ENCODE data around the gene CYGB. TPM values are rescaled to one million over a fixed set of nuclear protein-coding genes. Genes with fewer than 3 reads are reported as not detected.
A peak's percentile ranks its signal among the peaks of the same experiment; 100 is the strongest.

The CYGB gene
- total and polyA plus RNA-seq, 2 of the 13 experiments (the other 11 are each of a cell fraction or from before 2014, with no cell fraction given), result 18.9 to 27.1 TPM

- TF ChIP-seq, protein P1, sequence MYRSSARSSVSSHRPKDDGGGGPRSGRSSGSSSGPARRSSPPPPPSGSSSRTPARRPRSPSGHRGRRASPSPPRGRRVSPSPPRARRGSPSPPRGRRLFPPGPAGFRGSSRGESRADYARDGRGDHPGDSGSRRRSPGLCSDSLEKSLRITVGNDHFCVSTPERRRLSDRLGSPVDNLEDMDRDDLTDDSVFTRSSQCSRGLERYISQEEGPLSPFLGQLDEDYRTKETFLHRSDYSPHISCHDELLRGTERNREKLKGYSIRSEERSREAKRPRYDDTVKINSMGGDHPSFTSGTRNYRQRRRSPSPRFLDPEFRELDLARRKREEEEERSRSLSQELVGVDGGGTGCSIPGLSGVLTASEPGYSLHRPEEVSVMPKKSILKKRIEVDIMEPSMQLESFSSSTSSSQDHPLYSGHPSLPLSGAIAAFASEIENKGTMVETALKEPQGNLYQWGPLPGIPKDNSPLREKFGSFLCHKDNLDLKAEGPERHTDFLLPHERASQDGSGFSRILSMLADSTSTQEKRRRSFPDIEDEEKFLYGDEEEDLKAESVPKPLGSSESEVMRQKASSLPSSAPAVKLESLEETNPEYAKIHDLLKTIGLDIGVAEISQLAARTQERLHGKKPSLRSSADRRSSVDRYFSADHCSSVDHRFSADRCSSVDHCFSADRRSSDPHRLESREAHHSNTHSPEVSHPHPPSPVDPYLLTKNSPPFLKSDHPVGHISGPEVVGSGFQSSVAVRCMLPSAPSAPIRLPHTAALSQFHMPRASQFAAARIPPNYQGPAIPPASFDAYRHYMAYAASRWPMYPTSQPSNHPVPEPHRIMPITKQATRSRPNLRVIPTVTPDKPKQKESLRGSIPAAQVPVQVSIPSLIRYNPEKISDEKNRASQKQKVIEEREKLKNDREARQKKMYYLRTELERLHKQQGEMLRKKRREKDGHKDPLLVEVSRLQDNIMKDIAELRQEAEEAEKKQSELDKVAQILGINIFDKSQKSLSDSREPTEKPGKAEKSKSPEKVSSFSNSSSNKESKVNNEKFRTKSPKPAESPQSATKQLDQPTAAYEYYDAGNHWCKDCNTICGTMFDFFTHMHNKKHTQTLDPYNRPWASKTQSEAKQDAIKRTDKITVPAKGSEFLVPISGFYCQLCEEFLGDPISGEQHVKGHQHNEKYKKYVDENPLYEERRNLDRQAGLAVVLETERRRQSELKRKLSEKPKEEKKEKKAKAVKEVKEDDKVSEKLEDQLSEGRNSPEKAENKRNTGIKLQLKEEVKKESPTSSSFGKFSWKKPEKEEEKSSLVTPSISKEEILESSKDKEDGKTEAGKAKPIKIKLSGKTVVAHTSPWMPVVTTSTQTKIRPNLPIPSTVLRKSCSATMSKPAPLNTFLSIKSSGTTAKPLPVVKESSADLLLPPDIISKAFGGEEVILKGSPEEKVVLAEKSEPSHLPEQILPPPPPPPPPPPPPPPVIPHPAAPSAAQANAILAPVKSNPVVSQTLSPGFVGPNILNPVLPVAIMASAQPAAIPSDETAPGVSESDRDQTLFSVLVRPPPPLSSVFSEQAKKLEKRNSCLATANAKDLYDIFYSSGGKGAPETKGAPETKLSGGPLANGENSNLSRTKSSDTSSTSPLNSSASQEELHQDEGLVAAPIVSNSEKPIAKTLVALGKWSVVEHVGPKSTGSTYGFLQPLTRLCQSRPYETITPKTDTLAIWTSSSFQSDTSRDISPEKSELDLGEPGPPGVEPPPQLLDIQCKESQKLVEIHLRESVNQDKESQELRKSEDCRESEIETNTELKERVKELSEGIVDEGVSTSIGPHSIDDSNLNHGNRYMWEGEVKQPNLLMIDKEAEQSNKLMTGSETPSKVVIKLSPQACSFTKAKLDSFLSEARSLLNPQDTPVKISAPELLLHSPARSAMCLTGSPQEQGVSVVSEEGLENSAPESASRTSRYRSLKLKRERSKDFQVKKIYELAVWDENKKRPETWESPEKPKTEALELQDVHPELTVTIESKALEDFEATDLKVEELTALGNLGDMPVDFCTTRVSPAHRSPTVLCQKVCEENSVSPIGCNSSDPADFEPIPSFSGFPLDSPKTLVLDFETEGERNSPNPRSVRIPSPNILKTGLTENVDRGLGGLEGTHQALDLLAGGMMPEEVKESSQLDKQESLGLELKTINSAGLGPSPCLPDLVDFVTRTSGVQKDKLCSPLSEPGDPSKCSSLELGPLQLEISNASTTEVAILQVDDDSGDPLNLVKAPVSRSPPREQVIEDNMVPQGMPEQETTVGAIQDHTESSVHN (CRISPR knock-in tag; IDR thresholded peaks at IDR 0.05), result 0 out of 2 replicates have a peak, but pooled peaks have one; percentile 48
- TF ChIP-seq MAZ (IDR thresholded peaks at IDR 0.05; ENCODE audit: borderline replicate concordance, low read depth, low read length) (no peak), MAZ (CRISPR knock-in tag; IDR thresholded peaks at IDR 0.05; ENCODE audit: low read depth) (peak; percentile 81; the same call in 1 of the 2 replicates), KMT2A (CRISPR knock-in tag; IDR thresholded peaks at IDR 0.05) (peak; percentile 79), RBM22 (optimal IDR thresholded peaks at IDR 0.05; ENCODE audit: low read length) (no peak), ZNF746 (CRISPR knock-in tag; IDR thresholded peaks at IDR 0.05) (no peak), ZNF576 (CRISPR knock-in tag; IDR thresholded peaks at IDR 0.05) (no peak; the same call in 1 of the 2 replicates), THAP9 (CRISPR knock-in tag; IDR thresholded peaks at IDR 0.05; ENCODE audit: borderline replicate concordance) (no peak), YEATS4 (CRISPR knock-in tag; IDR thresholded peaks at IDR 0.05; ENCODE audit: borderline replicate concordance) (no peak), KLF16 (CRISPR knock-in tag; IDR thresholded peaks at IDR 0.05) (peak in 1 of 2 experiments; percentile 90; a peak in 2 of 4 replicates), ZNF143 (CRISPR knock-in tag; IDR thresholded peaks at IDR 0.05) (no peak)
- TF ChIP-seq, protein P2, sequence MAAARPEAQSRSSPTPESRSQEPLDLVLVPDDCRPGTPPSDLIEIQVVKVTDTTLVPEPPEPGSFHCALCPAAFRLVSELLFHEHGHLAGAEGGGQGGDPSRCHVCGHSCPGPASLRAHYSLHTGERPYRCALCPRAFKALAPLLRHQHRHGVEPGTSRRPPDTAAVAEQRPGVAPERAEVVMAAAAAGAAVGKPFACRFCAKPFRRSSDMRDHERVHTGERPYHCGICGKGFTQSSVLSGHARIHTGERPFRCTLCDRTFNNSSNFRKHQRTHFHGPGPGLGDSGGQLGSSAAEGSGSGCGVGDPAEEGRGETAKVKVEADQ (CRISPR knock-in tag; IDR thresholded peaks at IDR 0.05; ENCODE audit: borderline replicate concordance), result peak; percentile 59; the same call in 1 of the 2 replicates
- TF ChIP-seq, protein P3, sequence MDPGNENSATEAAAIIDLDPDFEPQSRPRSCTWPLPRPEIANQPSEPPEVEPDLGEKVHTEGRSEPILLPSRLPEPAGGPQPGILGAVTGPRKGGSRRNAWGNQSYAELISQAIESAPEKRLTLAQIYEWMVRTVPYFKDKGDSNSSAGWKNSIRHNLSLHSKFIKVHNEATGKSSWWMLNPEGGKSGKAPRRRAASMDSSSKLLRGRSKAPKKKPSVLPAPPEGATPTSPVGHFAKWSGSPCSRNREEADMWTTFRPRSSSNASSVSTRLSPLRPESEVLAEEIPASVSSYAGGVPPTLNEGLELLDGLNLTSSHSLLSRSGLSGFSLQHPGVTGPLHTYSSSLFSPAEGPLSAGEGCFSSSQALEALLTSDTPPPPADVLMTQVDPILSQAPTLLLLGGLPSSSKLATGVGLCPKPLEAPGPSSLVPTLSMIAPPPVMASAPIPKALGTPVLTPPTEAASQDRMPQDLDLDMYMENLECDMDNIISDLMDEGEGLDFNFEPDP (CRISPR knock-in tag; conservative IDR thresholded peaks at IDR 0.05), result no peak
Measured at GRCh38 chr17:76523084-76524037, 14.1 kb downstream of the CYGB start (continued).
